CD4-positive, alpha-beta memory T cell (primary cell): Measurements from ENCODE around the gene HDAC3. TPM values are rescaled to one million over a fixed set of nuclear protein-coding genes. Genes with fewer than 3 reads are reported as not detected.

ENCODE experiments used
- CTCF ChIA-PET: fragments of 350-600 bp; sonication (Branson Sonifier 250); formaldehyde crosslinking; loops from one replicate; lab custom pipeline; 2021; ENCODE audit warnings: inconsistent platforms; ENCODE audit not compliant: partially characterized antibody; lab: Charles Lee
- POLR2A ChIA-PET: fragments of 350-600 bp; sonication (Branson Sonifier 250); formaldehyde crosslinking; loops from one replicate; lab custom pipeline; 2021; ENCODE audit not compliant: partially characterized antibody; lab: Charles Lee
- DNase-seq, 5 donors: peaks; one replicate each; pipeline versions ENCODE4 v3.0.0 to v3.0.0-alpha.2; 2020 to 2022; ENCODE audit warnings: mixed read lengths in 1 of 5
- H3K27ac ChIP-seq: one replicate; pipeline ENCODE4 v1.7.0; 2013; ENCODE audit warnings: low read depth, low read length
- H3K27me3 ChIP-seq: 2 replicates; pipeline ENCODE4 v1.7.0; 2013; ENCODE audit warnings: mild to moderate bottlenecking, low read length, moderate library complexity; ENCODE audit not compliant: insufficient read depth
- H3K36me3 ChIP-seq: 2 replicates; pipeline ENCODE4 v1.7.0; 2013; ENCODE audit warnings: mild to moderate bottlenecking, low read length, moderate library complexity; ENCODE audit not compliant: insufficient read depth
- H3K4me1 ChIP-seq: 2 replicates; pipeline ENCODE4 v1.7.0; 2013; ENCODE audit warnings: mild to moderate bottlenecking, low read length, moderate library complexity; ENCODE audit not compliant: insufficient read depth
- H3K4me3 ChIP-seq, 2 donors: one replicate each; pipeline ENCODE4 v1.7.0; 2013; ENCODE audit warnings: low read length in 2 of 2, mild to moderate bottlenecking in 1 of 2
- H3K9me3 ChIP-seq, 2 donors: one replicate each; pipeline ENCODE4 v1.7.0; 2013; ENCODE audit warnings: low read length in 2 of 2, control low read depth in 1 of 2; ENCODE audit not compliant: control insufficient read depth in 1 of 2
- H3K27ac Mint-ChIP-seq, 7 donors: one replicate each; pipeline ENCODE4 v1.8.0; 2020 to 2021; ENCODE audit warnings: mixed read lengths in 7 of 7, mild to moderate bottlenecking in 6 of 7, inconsistent platforms in 3 of 7, moderate library complexity in 3 of 7
- H3K27me3 Mint-ChIP-seq, 2 donors: one replicate each; pipeline ENCODE4 v1.8.0; 2020 to 2021; ENCODE audit warnings: mixed read lengths in 2 of 2
- H3K36me3 Mint-ChIP-seq, 2 donors: one replicate each; pipeline ENCODE4 v1.8.0; 2020 to 2021; ENCODE audit warnings: mixed read lengths in 2 of 2, inconsistent platforms in 1 of 2, mild to moderate bottlenecking in 1 of 2
- H3K4me1 Mint-ChIP-seq, 4 donors: one replicate each; pipeline ENCODE4 v1.8.0; 2020 to 2021; ENCODE audit warnings: mixed read lengths in 4 of 4, mild to moderate bottlenecking in 1 of 4
- H3K4me3 Mint-ChIP-seq, 8 donors: one replicate each; pipeline ENCODE4 v1.8.0; 2020 to 2021; ENCODE audit warnings: mixed read lengths in 8 of 8, mild to moderate bottlenecking in 7 of 8, moderate library complexity in 6 of 8, inconsistent platforms in 3 of 8
- H3K9me3 Mint-ChIP-seq, 8 donors: one replicate each; pipeline ENCODE4 v1.8.0; 2020 to 2021; ENCODE audit warnings: mixed read lengths in 8 of 8, mild to moderate bottlenecking in 5 of 8, inconsistent platforms in 3 of 8, moderate library complexity in 1 of 8
- intact Hi-C: fragments of 100-400 bp; cut with micrococcal nuclease; formaldehyde crosslinking; loops from one replicate; pipeline ENCODE4 v1.15.1; 2023
- polyA plus RNA-seq, 2 donors: library from polyadenylated mRNA; unstranded; fragments of 300-500 nt; fragmentation: Illumina TruSeq; gene quantifications; one replicate each; pipeline ENCODE4 v1.2.3, GENCODE V29; 2021
- total RNA-seq, 2 experiments: library from RNA; stranded (reverse); gene quantifications; one replicate each; pipeline ENCODE4 v1.2.3, GENCODE V29; 2021

HDAC3 gene
- total and polyA plus RNA-seq, 4 experiments from 2014 or later: 85.1 to 137 (median 91.9) TPM

- peaks cover 11 to 30% of the 10 kb centered on the region in 2 donors for H3K36me3 Mint-ChIP-seq
- H3K4me3 Mint-ChIP-seq: peak overlapping the region in 7 of 8 donors; percentile 2 to 76 (median 59)
- DNase-seq: no peak
- no peaks in the 10 kb centered on the region for H3K27me3 Mint-ChIP-seq
- intact Hi-C loops: no loop called here
- ChIA-PET POLR2A (interaction anchor here (0.8 to 14.5 kb wide), 8 partner anchors 9 to 277 kb away, joined by 3 to 314 read pairs (median 4); partner anchors contain the start of genes DIAPH1, RELL2 and TAF7), CTCF (interaction anchor here (0.7 to 2.4 kb wide), 6 partner anchors 10 to 39 kb away, joined by 3 to 56 read pairs (median 6); partner anchors contain the start of genes DIAPH1, HDAC3 and RELL2)
- Histone ChIP-seq H3K9me3 (no peaks in the 10 kb centered on the region), H3K27ac (peak overlapping the region; percentile 27), H3K4me1 (peaks cover 92% of the 10 kb centered on the region), H3K4me3 (peak overlapping the region in 1 of 2 donors; percentile 11), H3K36me3 (peaks cover 8% of the 10 kb centered on the region), H3K27me3 (no peaks in the 10 kb centered on the region)
- peak overlapping the region; percentile 48 to 94 (median 84) for H3K27ac Mint-ChIP-seq
- H3K4me1 Mint-ChIP-seq: peaks cover 59 to 87% (median 73%) of the 10 kb centered on the region in 4 donors
- no peaks in the 10 kb centered on the region for H3K9me3 Mint-ChIP-seq
Measured at GRCh38 chr5:141597394-141597793, 39.3 kb downstream of the HDAC3 start.

DNA sequence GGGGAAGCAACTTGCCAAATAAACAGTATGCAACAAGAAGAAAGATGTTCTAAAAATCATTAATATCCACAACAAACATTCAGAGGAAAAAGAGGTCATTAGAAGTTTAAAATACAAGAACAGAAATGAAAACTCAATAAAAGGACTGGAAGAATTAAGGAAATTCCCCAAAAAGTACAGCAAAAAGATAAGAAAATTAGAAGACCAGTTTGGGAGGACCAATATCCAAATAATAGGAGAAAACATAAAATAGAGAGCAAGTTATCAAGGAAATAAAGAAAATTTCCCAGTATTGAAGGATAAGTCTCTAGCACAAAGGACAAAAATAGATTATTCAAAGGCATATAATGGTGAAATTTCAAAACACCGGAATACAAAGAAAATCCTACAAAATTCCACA is 39.8 kb downstream of the HDAC3 start:
- H3K36me3 Mint-ChIP-seq: peaks cover 11 to 34% of the 10 kb centered on the region in 2 donors
- Histone ChIP-seq H3K4me3 (no peak overlapping the region), H3K4me1 (peaks cover 90% of the 10 kb centered on the region), H3K36me3 (peaks cover 8% of the 10 kb centered on the region), H3K27ac (no peak overlapping the region), H3K27me3 (no peaks in the 10 kb centered on the region), H3K9me3 (no peaks in the 10 kb centered on the region)
- peaks cover 62 to 86% (median 74%) of the 10 kb centered on the region in 4 donors for H3K4me1 Mint-ChIP-seq
- CTCF ChIA-PET: interaction anchor here (1.5 to 2.4 kb wide), 5 partner anchors 10 to 40 kb away, joined by 5 to 56 read pairs (median 6); partner anchors contain the start of genes DIAPH1, HDAC3 and RELL2
- H3K27ac Mint-ChIP-seq: peak overlapping the region; percentile 33 to 94 (median 81)
- H3K4me3 Mint-ChIP-seq: peak overlapping the region in 6 of 8 donors; percentile 30 to 69 (median 61)
- POLR2A ChIA-PET: interaction anchor here (0.8 to 14.5 kb wide), 6 partner anchors 10 to 40 kb away, joined by 3 to 314 read pairs (median 4); partner anchors contain the start of genes DIAPH1 and RELL2
- H3K27me3 Mint-ChIP-seq: no peaks in the 10 kb centered on the region
- intact Hi-C loops: no loop called here
- no peak for DNase-seq
- H3K9me3 Mint-ChIP-seq: no peaks in the 10 kb centered on the region

- H3K9me3 Mint-ChIP-seq: no peaks in the 10 kb centered on the region
- H3K9me3 ChIP-seq: no peaks in the 10 kb centered on the region
- H3K27me3 Mint-ChIP-seq: no peaks in the 10 kb centered on the region
- H3K4me1 Mint-ChIP-seq: peaks cover 45 to 70% (median 55%) of the 10 kb centered on the region in 4 donors
- POLR2A ChIA-PET: interaction anchor here (5.6 kb wide), 1 partner anchor 26 kb away, joined by 223 read pairs; the partner anchor contains the start of gene DIAPH1
- CTCF ChIA-PET: interaction anchor here (1.1 to 6.7 kb wide), 5 partner anchors 15 to 103 kb away, joined by 3 to 712 read pairs (median 19); partner anchors contain the start of genes DIAPH1, HDAC3 and RELL2
- intact Hi-C loops: no loop called here
- peaks cover 52% of the 10 kb centered on the region for H3K4me1 ChIP-seq
- no peaks in the 10 kb centered on the region for H3K27me3 ChIP-seq
- H3K36me3 Mint-ChIP-seq: peaks cover 22 to 56% of the 10 kb centered on the region in 2 donors
- peaks cover 43% of the 10 kb centered on the region for H3K36me3 ChIP-seq
- no peak overlapping the region for H3K4me3 ChIP-seq
- DNase-seq: no peak
- no peak overlapping the region for H3K27ac ChIP-seq
- H3K4me3 Mint-ChIP-seq: peak overlapping the region in 1 of 8 donors; percentile 3
- H3K27ac Mint-ChIP-seq: peak overlapping the region in 3 of 7 donors; percentile 13 to 59 (median 43)
Measured at GRCh38 chr5:141590127-141590526, 46.5 kb downstream of the HDAC3 start.

- intact Hi-C loops: no loop called here
- peak overlapping the region in 1 of 7 donors; percentile 60 for H3K27ac Mint-ChIP-seq
- peaks cover 70% of the 10 kb centered on the region for H3K36me3 ChIP-seq
- no peaks in the 10 kb centered on the region for H3K27me3 Mint-ChIP-seq
- DNase-seq: no peak
- no peaks in the 10 kb centered on the region for H3K9me3 Mint-ChIP-seq
- CTCF ChIA-PET: interaction anchor here (2.2 to 2.8 kb wide), 2 partner anchors 19 to 33 kb away, joined by 10 to 17 read pairs; partner anchors contain the start of gene DIAPH1
- no peaks in the 10 kb centered on the region for H3K9me3 ChIP-seq
- peaks cover 21% of the 10 kb centered on the region for H3K4me1 ChIP-seq
- H3K36me3 Mint-ChIP-seq: peaks cover 42 to 70% of the 10 kb centered on the region in 2 donors
- no peak overlapping the region for H3K27ac ChIP-seq
- peaks cover 31 to 53% (median 38%) of the 10 kb centered on the region in 4 donors for H3K4me1 Mint-ChIP-seq
- H3K4me3 ChIP-seq: no peak overlapping the region
- no peaks in the 10 kb centered on the region for H3K27me3 ChIP-seq
- H3K4me3 Mint-ChIP-seq: no peak overlapping the region
- POLR2A ChIA-PET: no interaction called here
Measured at GRCh38 chr5:141586246-141586645, 50.4 kb downstream of the HDAC3 start.

DNA sequence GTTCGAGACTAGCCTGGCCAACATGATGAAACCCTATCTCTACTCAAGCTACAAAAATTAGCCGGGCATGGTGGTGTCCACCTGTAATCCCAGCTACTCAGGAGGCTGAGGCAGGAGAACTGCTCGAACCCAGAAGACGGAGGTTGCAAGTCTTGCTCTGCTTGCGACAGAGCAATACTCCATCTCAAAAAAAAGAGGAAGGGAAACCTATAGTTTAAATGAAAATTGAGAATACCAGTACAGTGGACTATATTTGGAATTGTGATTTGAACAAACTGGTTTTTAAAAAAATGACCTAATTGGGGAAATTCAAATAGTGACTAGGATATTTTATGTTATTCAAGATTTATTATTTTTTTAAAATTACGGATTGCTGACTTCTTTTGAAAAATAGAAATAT is 51.1 kb downstream of the HDAC3 start:
- CTCF ChIA-PET: interaction anchor here (1.0 to 2.8 kb wide), 4 partner anchors 19 to 384 kb away, joined by 3 to 17 read pairs (median 6); partner anchors contain the start of genes DIAPH1 and RNF14
- DNase-seq: no peak

DNA sequence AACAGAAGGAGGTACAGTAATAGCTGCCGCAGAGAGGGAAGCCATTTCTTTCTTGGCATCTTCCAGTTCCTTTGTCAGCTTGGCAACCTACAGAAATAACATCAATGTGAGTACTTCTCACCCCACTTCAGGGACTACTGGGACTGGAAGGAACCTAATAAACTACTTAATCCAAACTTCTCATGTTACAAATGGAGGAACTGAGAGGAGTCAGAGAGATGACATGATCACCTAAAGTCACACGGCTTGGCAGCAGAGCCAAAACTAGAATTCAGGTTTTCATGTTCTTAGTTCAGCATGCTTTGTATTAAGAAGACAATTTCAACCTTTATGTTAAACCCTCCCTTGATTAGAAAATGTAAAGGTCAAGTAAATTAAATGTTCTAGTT is 62.5 kb downstream of the HDAC3 start:
- Mint-ChIP-seq H3K4me3 (no peak overlapping the region), H3K4me1 (peaks cover 0 to 4% (median under 1%) of the 10 kb centered on the region in 4 donors), H3K36me3 (peaks cover 69 to 86% of the 10 kb centered on the region in 2 donors), H3K9me3 (no peaks in the 10 kb centered on the region), H3K27ac (peak overlapping the region in 2 of 7 donors; percentile 4 to 12), H3K27me3 (no peaks in the 10 kb centered on the region)
- H3K9me3 ChIP-seq: no peaks in the 10 kb centered on the region
- POLR2A ChIA-PET: no interaction called here
- CTCF ChIA-PET: interaction anchor here (1.4 kb wide), 1 partner anchor 10 kb away, joined by 4 read pairs; no protein-coding TSS in a partner anchor
- H3K27ac ChIP-seq: no peak overlapping the region
- H3K4me3 ChIP-seq: no peak overlapping the region
- H3K36me3 ChIP-seq: peaks cover 81% of the 10 kb centered on the region
- DNase-seq: no peak
- no peaks in the 10 kb centered on the region for H3K27me3 ChIP-seq
- intact Hi-C loops: no loop called here
- no peaks in the 10 kb centered on the region for H3K4me1 ChIP-seq

More for the DNA sequence above, 51.1 kb downstream of the HDAC3 start:
- H3K4me1 ChIP-seq: peaks cover 15% of the 10 kb centered on the region
- no peak overlapping the region for H3K27ac ChIP-seq
- peaks cover 25 to 47% (median 31%) of the 10 kb centered on the region in 4 donors for H3K4me1 Mint-ChIP-seq
- no peak overlapping the region for H3K27ac Mint-ChIP-seq
- H3K9me3 ChIP-seq: no peaks in the 10 kb centered on the region
- H3K4me3 ChIP-seq: no peak overlapping the region
- no peaks in the 10 kb centered on the region for H3K27me3 Mint-ChIP-seq
- POLR2A ChIA-PET: interaction anchor here (1.2 to 1.3 kb wide), 2 partner anchors 34 to 50 kb away, joined by 3 to 4 read pairs; no protein-coding TSS in a partner anchor
- intact Hi-C loops: no loop called here
- H3K9me3 Mint-ChIP-seq: no peaks in the 10 kb centered on the region
- H3K36me3 ChIP-seq: peaks cover 76% of the 10 kb centered on the region
- H3K27me3 ChIP-seq: no peaks in the 10 kb centered on the region
- H3K4me3 Mint-ChIP-seq: no peak overlapping the region
- H3K36me3 Mint-ChIP-seq: peaks cover 47 to 71% of the 10 kb centered on the region in 2 donors

DNA sequence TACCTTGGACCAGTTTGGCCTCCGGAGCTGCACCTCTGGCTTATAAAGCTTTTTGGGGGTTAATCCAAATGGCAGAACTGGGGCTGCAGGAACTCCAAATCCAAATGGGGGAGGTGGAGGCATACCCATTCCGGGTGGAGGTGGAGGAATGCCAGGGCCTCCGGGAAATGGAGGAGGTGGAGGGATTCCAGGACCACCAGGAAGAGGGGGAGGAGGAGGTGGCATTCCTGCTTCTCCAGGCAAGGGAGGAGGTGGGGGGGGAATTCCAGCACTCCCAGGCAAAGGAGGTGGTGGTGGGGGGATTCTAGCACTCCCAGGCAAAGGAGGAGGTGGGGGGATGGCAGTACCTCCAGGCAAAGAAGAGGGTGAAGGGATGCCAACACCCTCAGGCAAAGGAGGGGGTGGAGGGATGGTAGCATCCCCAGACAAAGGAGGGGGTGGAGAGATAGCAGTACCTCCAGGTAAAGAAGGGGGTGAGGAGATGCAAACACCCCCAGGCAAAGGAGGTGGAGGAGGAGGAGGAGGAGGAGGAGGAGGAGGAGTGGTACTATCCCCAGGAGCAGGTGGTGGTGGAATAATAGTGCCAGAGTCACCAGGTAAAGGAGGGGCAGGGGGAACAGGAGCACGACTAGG is 63.0 kb downstream of the HDAC3 start:
- peaks cover 0 to 4% (median under 1%) of the 10 kb centered on the region in 4 donors for H3K4me1 Mint-ChIP-seq
- no peaks in the 10 kb centered on the region for H3K4me1 ChIP-seq
- H3K27me3 Mint-ChIP-seq: no peaks in the 10 kb centered on the region
- peaks cover 65 to 85% of the 10 kb centered on the region in 2 donors for H3K36me3 Mint-ChIP-seq
- CTCF ChIA-PET: interaction anchor here (1.4 kb wide), 1 partner anchor 9 kb away, joined by 4 read pairs; no protein-coding TSS in a partner anchor
- intact Hi-C loops: no loop called here
- H3K27ac ChIP-seq: no peak overlapping the region
- peaks cover 80% of the 10 kb centered on the region for H3K36me3 ChIP-seq
- POLR2A ChIA-PET: no interaction called here
- no peaks in the 10 kb centered on the region for H3K9me3 ChIP-seq
- DNase-seq: no peak
- no peak overlapping the region for H3K4me3 Mint-ChIP-seq
- H3K9me3 Mint-ChIP-seq: no peaks in the 10 kb centered on the region
- H3K4me3 ChIP-seq: no peak overlapping the region
- no peak overlapping the region for H3K27ac Mint-ChIP-seq
- no peaks in the 10 kb centered on the region for H3K27me3 ChIP-seq
